ENCODE results near the gene ARL15. TPM values are rescaled to one million over a fixed set of nuclear protein-coding genes. Genes with fewer than 3 reads are reported as not detected.

The ARL15 gene
- total RNA-seq, 6 experiments from 2014 or later: 9.8 to 16.0 (median 13.4) TPM

- no peak for TF ChIP-seq CTCF (IDR thresholded peaks at IDR 0.05)
- no peak overlapping the region for H3K27ac Mint-ChIP-seq
- DNase-seq: no peak
- no peaks in the 10 kb centered on the region for H3K9me3 Mint-ChIP-seq
- no peaks in the 10 kb centered on the region for H3K36me3 Mint-ChIP-seq (ENCODE audit: low read depth)
- no peak overlapping the region for H3K4me3 Mint-ChIP-seq
- H3K4me1 Mint-ChIP-seq (ENCODE audit: low read depth): no peaks in the 10 kb centered on the region
- peaks cover 6% of the 10 kb centered on the region; the same call in 1 of the 2 replicates for H3K27me3 Mint-ChIP-seq (ENCODE audit: insufficient read depth)
Measured at GRCh38 chr5:53902296-53902907, 408.0 kb downstream of the ARL15 start.

GRCh38 chr5:53900677-53901076 lies 409.7 kb downstream of the ARL15 start:
- Mint-ChIP-seq H3K27ac (no peak overlapping the region), H3K9me3 (no peaks in the 10 kb centered on the region), H3K4me1 (ENCODE audit: low read depth) (no peaks in the 10 kb centered on the region), H3K36me3 (ENCODE audit: low read depth) (no peaks in the 10 kb centered on the region), H3K27me3 (ENCODE audit: insufficient read depth) (peaks cover 6% of the 10 kb centered on the region; the same call in 1 of the 2 replicates), H3K4me3 (no peak overlapping the region)
- no peak for DNase-seq
- TF ChIP-seq CTCF (IDR thresholded peaks at IDR 0.05): no peak

- H3K4me1 Mint-ChIP-seq (ENCODE audit: low read depth): peaks cover 4% of the 10 kb centered on the region; the same call in 1 of the 2 replicates
- no peaks in the 10 kb centered on the region for H3K27me3 Mint-ChIP-seq (ENCODE audit: insufficient read depth)
- H3K4me3 Mint-ChIP-seq: no peak overlapping the region
- no peak for TF ChIP-seq CTCF (IDR thresholded peaks at IDR 0.05)
- H3K27ac Mint-ChIP-seq: no peak overlapping the region
- no peaks in the 10 kb centered on the region for H3K36me3 Mint-ChIP-seq (ENCODE audit: low read depth)
- no peaks in the 10 kb centered on the region for H3K9me3 Mint-ChIP-seq
- DNase-seq: no peak
Measured at GRCh38 chr5:53895091-53895683, 415.2 kb downstream of the ARL15 start.

GRCh38 chr5:53893626-53894025 lies 416.7 kb downstream of the ARL15 start:
- Mint-ChIP-seq H3K27me3 (ENCODE audit: insufficient read depth) (no peaks in the 10 kb centered on the region), H3K36me3 (ENCODE audit: low read depth) (no peaks in the 10 kb centered on the region), H3K27ac (no peak overlapping the region), H3K4me3 (no peak overlapping the region), H3K4me1 (ENCODE audit: low read depth) (peaks cover 4% of the 10 kb centered on the region; the same call in 1 of the 2 replicates), H3K9me3 (no peaks in the 10 kb centered on the region)
- no peak for DNase-seq
- TF ChIP-seq CTCF (IDR thresholded peaks at IDR 0.05): no peak

- no peaks in the 10 kb centered on the region for H3K36me3 Mint-ChIP-seq (ENCODE audit: low read depth)
- DNase-seq: no peak
- no peaks in the 10 kb centered on the region for H3K27me3 Mint-ChIP-seq (ENCODE audit: insufficient read depth)
- TF ChIP-seq CTCF (IDR thresholded peaks at IDR 0.05): no peak
- no peak overlapping the region for H3K4me3 Mint-ChIP-seq
- peaks cover 4% of the 10 kb centered on the region; the same call in 1 of the 2 replicates for H3K4me1 Mint-ChIP-seq (ENCODE audit: low read depth)
- no peaks in the 10 kb centered on the region for H3K9me3 Mint-ChIP-seq
- no peak overlapping the region for H3K27ac Mint-ChIP-seq
Measured at GRCh38 chr5:53892224-53892623, 418.1 kb downstream of the ARL15 start.

All from HFFc6 (cell line).